SK-N-SH (cell line): Measurements from ENCODE around the gene KIF15. TPM values are rescaled to one million over a fixed set of nuclear protein-coding genes. Genes with fewer than 3 reads are reported as not detected.

ENCODE experiments used
- CTCF ChIA-PET: fragments of 300-600, 350-600 bp; formaldehyde crosslinking; extraction: SDS; loops from one replicate; lab custom pipeline; 2021; lab: Yijun Ruan, JAX
- POLR2A ChIA-PET: fragments of 350-600 bp; sonication (Branson Sonifier 250); formaldehyde crosslinking; extraction: SDS; loops from one replicate; lab custom pipeline; 2020; ENCODE audit warnings: antibody characterized with exemption, inconsistent platforms; lab: Yijun Ruan, JAX
- DNase-seq: peaks from one replicate; pipeline ENCODE4 v3.0.0; 2012
- H2AFZ ChIP-seq: fragments of 200-600 bp; sonication (generic); 2 replicates; pipeline ENCODE4 v1.8.1; 2016; ENCODE audit warnings: antibody characterized with exemption, mild to moderate bottlenecking, low read depth
- H3F3A ChIP-seq: fragments of 200-600 bp; sonication (generic); replicated peaks from 2 replicates; pipeline ENCODE3; 2016; ENCODE audit warnings: antibody characterized with exemption, mild to moderate bottlenecking; ENCODE audit not compliant: insufficient read depth
- H3K27ac ChIP-seq, 2 experiments: fragments of 200-500 bp in 1 of 2; fragments of 200-600 bp in 1 of 2; sonication (Bioruptor generic) in 1 of 2; sonication (generic), shearing (Covaris generic) in 1 of 2; 2 replicates each; pipeline versions ENCODE4 v1.5.1 to v1.6.1; 2014 to 2016; ENCODE audit warnings: low read depth in 2 of 2, inconsistent platforms in 1 of 2, low read length in 1 of 2, mild to moderate bottlenecking in 1 of 2, mixed read lengths in 1 of 2
- H3K27me3 ChIP-seq: fragments of 200-600 bp; sonication (generic), shearing (Covaris generic); 2 replicates; pipeline ENCODE4 v1.6.1; 2016; ENCODE audit warnings: mixed run types; ENCODE audit not compliant: insufficient read depth
- H3K36me3 ChIP-seq, 2 experiments: fragments of 200-500 bp in 1 of 2; fragments of 200-600 bp in 1 of 2; sonication (Bioruptor generic) in 1 of 2; sonication (generic) in 1 of 2; replicated peaks in 1 of 2; 2 replicates each; pipeline versions ENCODE3 to v1.5.1; 2014 to 2016; ENCODE audit warnings: low read length in 1 of 2, mild to moderate bottlenecking in 1 of 2; ENCODE audit not compliant: insufficient read depth in 2 of 2, control insufficient read depth in 1 of 2
- H3K4me1 ChIP-seq, 2 experiments: fragments of 200-500 bp in 1 of 2; fragments of 200-600 bp in 1 of 2; sonication (Bioruptor generic) in 1 of 2; sonication (generic), shearing (Covaris generic) in 1 of 2; 2 replicates each; pipeline versions ENCODE4 v1.5.1 to v1.6.1; 2014 to 2016; ENCODE audit warnings: low read depth in 1 of 2, low read length in 1 of 2, mixed run types in 1 of 2; ENCODE audit not compliant: insufficient read depth in 2 of 2, control insufficient read depth in 1 of 2
- H3K4me2 ChIP-seq: fragments of 200-600 bp; sonication (generic), shearing (Covaris generic); 2 replicates; pipeline ENCODE4 v1.6.1; 2017; ENCODE audit warnings: mixed run types
- H3K4me3 ChIP-seq, 2 experiments: fragments of 200-500 bp in 1 of 2; fragments of 200-600 bp in 1 of 2; sonication (Bioruptor generic) in 1 of 2; sonication (generic), shearing (Covaris generic) in 1 of 2; 2 replicates each; pipeline versions ENCODE4 v1.5.1 to v1.8.1; 2014 to 2016; ENCODE audit warnings: low read depth in 2 of 2, inconsistent platforms in 1 of 2, low read length in 1 of 2, mild to moderate bottlenecking in 1 of 2, mixed read lengths in 1 of 2, moderate library complexity in 1 of 2
- H3K79me2 ChIP-seq: fragments of 200-600 bp; sonication (generic); 2 replicates; pipeline ENCODE4 v1.8.1; 2017; ENCODE audit warnings: mild to moderate bottlenecking; ENCODE audit not compliant: insufficient read depth
- H3K9ac ChIP-seq: fragments of 200-600 bp; sonication (generic); 2 replicates; pipeline ENCODE4 v1.6.1; 2017; ENCODE audit warnings: mixed run types
- H3K9me2 ChIP-seq: fragments of 200-600 bp; sonication (generic); 2 replicates; pipeline ENCODE4 v1.6.1; 2017; ENCODE audit warnings: mixed run types
- H3K9me3 ChIP-seq: fragments of 200-600 bp; sonication (generic); 2 replicates; pipeline ENCODE4 v1.6.1; 2017; ENCODE audit warnings: mixed run types, mild to moderate bottlenecking, moderate library complexity
- H4K20me1 ChIP-seq: fragments of 200-600 bp; sonication (generic); 2 replicates; pipeline ENCODE4 v1.6.1; 2017; ENCODE audit warnings: mild to moderate bottlenecking, mixed run types; ENCODE audit not compliant: insufficient read depth
- CHD2 ChIP-seq: fragments of 150-350 bp; IDR thresholded peaks from 2 replicates; pipeline ENCODE4 v1.6.1; 2018; ENCODE audit warnings: low read length; ENCODE audit not compliant: partially characterized antibody
- ELF1 ChIP-seq: IDR thresholded peaks from 2 replicates; pipeline ENCODE4 v1.4.0; 2012
- EZH2phosphoT487 ChIP-seq: fragments of 200-600 bp; sonication (generic); IDR thresholded peaks from 2 replicates; pipeline ENCODE4 v1.6.1; 2017; ENCODE audit warnings: low read depth, mixed run types, mild to moderate bottlenecking, antibody characterized with exemption, moderate library complexity, borderline replicate concordance
- FOSL2 ChIP-seq: IDR thresholded peaks from 2 replicates; pipeline ENCODE4 v1.4.0; 2012; ENCODE audit warnings: low read depth, mild to moderate bottlenecking, moderate library complexity, borderline replicate concordance
- GABPA ChIP-seq: IDR thresholded peaks from 2 replicates; pipeline ENCODE4 v1.4.0; 2012; ENCODE audit warnings: low read depth, mild to moderate bottlenecking
- JUND ChIP-seq: IDR thresholded peaks from 2 replicates; pipeline ENCODE4 v1.4.0; 2012
- MXI1 ChIP-seq: IDR thresholded peaks from 2 replicates; pipeline ENCODE4 v1.6.1; 2012; ENCODE audit warnings: mild to moderate bottlenecking, low read depth, low read length, improper control_type of control experiment
- NFIC ChIP-seq: IDR thresholded peaks from 2 replicates; pipeline ENCODE4 v1.4.0; 2012; ENCODE audit warnings: borderline replicate concordance
- POLR2AphosphoS5 ChIP-seq: IDR thresholded peaks from 2 replicates; pipeline ENCODE4 v1.6.1; 2012; ENCODE audit warnings: low read depth, low read length
- RAD21 ChIP-seq: IDR thresholded peaks from 2 replicates; pipeline ENCODE4 v1.6.1; 2012; ENCODE audit warnings: mild to moderate bottlenecking, low read length
- RXRA ChIP-seq: IDR thresholded peaks from 2 replicates; pipeline ENCODE4 v1.4.0; 2012; ENCODE audit warnings: low read depth, mild to moderate bottlenecking, borderline replicate concordance
- SIN3A ChIP-seq: IDR thresholded peaks from 2 replicates; pipeline ENCODE4 v1.6.1; 2012; ENCODE audit warnings: low read depth, mild to moderate bottlenecking, low read length, moderate library complexity, borderline replicate concordance
- TCF12 ChIP-seq: IDR thresholded peaks from 2 replicates; pipeline ENCODE4 v1.4.0; 2012
- WGBS: methylation state at CpG from one replicate; pipeline ENCODE4 v1.1.6; 2017; ENCODE audit warnings: low lambda C conversion rate; 5-methylcytosine and 5-hydroxymethylcytosine counted together
- polyA plus RNA-seq, 3 experiments: library from polyadenylated mRNA; depleted of rRNA; stranded (reverse); fragments of >200 nt; gene quantifications; 2 replicates each; pipeline ENCODE4 v1.2.3, GENCODE V29; 2012
- TF ChIP-seq, protein P1 (sequence below): IDR thresholded peaks from 2 replicates; pipeline ENCODE4 v1.6.1; 2012; ENCODE audit warnings: mild to moderate bottlenecking, low read depth, low read length, moderate library complexity
- TF ChIP-seq, protein P2 (sequence below): IDR thresholded peaks from 2 replicates; pipeline ENCODE4; 2012
- TF ChIP-seq, protein P3 (sequence below): IDR thresholded peaks from 2 replicates; pipeline ENCODE4 v1.4.0; 2012; ENCODE audit warnings: low read depth, borderline replicate concordance
- TF ChIP-seq, protein P4 (sequence below): fragments of 150-350 bp; IDR thresholded peaks from 2 replicates; pipeline ENCODE4 v1.6.1; 2017; ENCODE audit warnings: antibody characterized with exemption, low read length, low read depth, borderline replicate concordance
- TF ChIP-seq, protein P5 (sequence below): IDR thresholded peaks from 2 replicates; pipeline ENCODE4 v1.4.0; 2012; ENCODE audit warnings: low read depth

The KIF15 gene, protein sequence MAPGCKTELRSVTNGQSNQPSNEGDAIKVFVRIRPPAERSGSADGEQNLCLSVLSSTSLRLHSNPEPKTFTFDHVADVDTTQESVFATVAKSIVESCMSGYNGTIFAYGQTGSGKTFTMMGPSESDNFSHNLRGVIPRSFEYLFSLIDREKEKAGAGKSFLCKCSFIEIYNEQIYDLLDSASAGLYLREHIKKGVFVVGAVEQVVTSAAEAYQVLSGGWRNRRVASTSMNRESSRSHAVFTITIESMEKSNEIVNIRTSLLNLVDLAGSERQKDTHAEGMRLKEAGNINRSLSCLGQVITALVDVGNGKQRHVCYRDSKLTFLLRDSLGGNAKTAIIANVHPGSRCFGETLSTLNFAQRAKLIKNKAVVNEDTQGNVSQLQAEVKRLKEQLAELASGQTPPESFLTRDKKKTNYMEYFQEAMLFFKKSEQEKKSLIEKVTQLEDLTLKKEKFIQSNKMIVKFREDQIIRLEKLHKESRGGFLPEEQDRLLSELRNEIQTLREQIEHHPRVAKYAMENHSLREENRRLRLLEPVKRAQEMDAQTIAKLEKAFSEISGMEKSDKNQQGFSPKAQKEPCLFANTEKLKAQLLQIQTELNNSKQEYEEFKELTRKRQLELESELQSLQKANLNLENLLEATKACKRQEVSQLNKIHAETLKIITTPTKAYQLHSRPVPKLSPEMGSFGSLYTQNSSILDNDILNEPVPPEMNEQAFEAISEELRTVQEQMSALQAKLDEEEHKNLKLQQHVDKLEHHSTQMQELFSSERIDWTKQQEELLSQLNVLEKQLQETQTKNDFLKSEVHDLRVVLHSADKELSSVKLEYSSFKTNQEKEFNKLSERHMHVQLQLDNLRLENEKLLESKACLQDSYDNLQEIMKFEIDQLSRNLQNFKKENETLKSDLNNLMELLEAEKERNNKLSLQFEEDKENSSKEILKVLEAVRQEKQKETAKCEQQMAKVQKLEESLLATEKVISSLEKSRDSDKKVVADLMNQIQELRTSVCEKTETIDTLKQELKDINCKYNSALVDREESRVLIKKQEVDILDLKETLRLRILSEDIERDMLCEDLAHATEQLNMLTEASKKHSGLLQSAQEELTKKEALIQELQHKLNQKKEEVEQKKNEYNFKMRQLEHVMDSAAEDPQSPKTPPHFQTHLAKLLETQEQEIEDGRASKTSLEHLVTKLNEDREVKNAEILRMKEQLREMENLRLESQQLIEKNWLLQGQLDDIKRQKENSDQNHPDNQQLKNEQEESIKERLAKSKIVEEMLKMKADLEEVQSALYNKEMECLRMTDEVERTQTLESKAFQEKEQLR (N-terminal part only)
- 2.1 and 2.3 TPM in 2 replicates for polyA plus RNA-seq (2012; rRNA removed)
- polyA plus RNA-seq (2012; cell fraction: cytosol; rRNA removed), result 2.8 and 3.6 TPM in 2 replicates
- 0.99 and 2.3 TPM in 2 replicates for polyA plus RNA-seq (2012; cell fraction: nucleus; rRNA removed)

DNA sequence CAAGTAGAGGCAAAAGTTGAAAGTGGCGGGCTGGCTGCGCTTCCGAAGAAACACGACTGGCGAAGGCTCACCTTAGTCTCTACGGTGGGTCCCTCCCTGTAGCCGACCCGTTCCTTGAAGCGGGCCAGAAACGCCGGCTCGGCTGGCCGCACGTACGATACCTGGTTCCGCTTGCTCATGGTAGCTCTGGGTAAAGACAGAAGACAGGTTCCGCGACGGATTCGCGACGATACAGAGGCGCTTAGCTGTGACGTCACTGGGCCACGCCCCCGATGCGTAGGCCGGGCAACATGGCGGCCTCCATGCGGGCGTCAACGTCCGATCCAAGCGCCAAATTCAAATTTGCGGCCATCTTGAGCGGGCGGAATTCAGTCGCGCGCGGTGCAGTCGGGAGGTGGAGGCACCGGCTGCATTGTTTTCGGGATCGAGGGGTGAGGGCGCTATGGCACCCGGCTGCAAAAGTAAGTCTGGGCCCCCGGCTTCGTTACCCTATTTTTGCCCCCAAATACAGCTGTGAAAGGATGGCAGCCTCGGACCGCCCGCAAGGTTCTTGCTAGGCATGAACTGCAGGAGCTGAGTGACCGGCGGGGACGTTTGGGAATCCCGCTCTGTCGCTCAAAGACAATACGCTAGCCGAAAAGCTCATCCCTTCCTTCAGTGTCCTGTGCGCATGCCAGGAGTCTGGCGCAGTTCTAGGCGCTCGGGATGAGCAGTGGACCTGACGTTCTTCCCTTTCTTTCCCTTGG lies at the start of gene KIF15, which contains the start of gene KIAA1143:
TSS of gene KIF15 (plus strand) at position 371 of the 746 bp plus-strand sequence. CDS start at position 443, 72 bp downstream.
TSS of gene KIAA1143 (minus strand) at position 196 of the 746 bp plus-strand sequence. CDS start at position 179, 17 bp downstream.
- ChIA-PET POLR2A (interaction anchor here (0.9 to 2.0 kb wide), 5 partner anchors 15 to 214 kb away, joined by 3 to 9 read pairs (median 4); partner anchors contain the start of genes EXOSC7, ZDHHC3, ZNF501 and ZNF502), CTCF (interaction anchor here (0.6 to 1.9 kb wide), 4 partner anchors 11 to 235 kb away, joined by 3 to 7 read pairs (median 3); no protein-coding TSS in a partner anchor)
- H3K9me3 ChIP-seq, result peaks cover 13% of the 10 kb centered on the region; the same call in 1 of the 2 replicates
- no peaks in the 10 kb centered on the region for H4K20me1 ChIP-seq
- peak within 1 kb of the TSS; percentile 84 to 88 for H3K4me3 ChIP-seq
- peak within 1 kb of the TSS; percentile 55 to 77 for H3K27ac ChIP-seq
- no peaks in the 10 kb centered on the region for H3K27me3 ChIP-seq
- H3K9ac ChIP-seq, result peak within 1 kb of the TSS; percentile 67
- peaks cover 2 to 37% of the 10 kb centered on the region in 2 experiments for H3K36me3 ChIP-seq
- peak within 1 kb of the TSS; percentile 80 for H3K4me2 ChIP-seq
- H3K4me1 ChIP-seq, result peaks cover 0 to 2% of the 10 kb centered on the region in 2 experiments; a peak in 1 of 4 replicates
- 1% methylated on average over 33 of the region's 64 CpGs for WGBS
- H3K9me2 ChIP-seq, result no peaks in the 10 kb centered on the region
- peaks cover 88% of the 10 kb centered on the region for H3K79me2 ChIP-seq
- H3F3A ChIP-seq, result peaks cover 7% of the 10 kb centered on the region
- peak; percentile 91 for DNase-seq
- peak within 1 kb of the TSS; percentile 87 for H2AFZ ChIP-seq
- TF ChIP-seq, protein P1, sequence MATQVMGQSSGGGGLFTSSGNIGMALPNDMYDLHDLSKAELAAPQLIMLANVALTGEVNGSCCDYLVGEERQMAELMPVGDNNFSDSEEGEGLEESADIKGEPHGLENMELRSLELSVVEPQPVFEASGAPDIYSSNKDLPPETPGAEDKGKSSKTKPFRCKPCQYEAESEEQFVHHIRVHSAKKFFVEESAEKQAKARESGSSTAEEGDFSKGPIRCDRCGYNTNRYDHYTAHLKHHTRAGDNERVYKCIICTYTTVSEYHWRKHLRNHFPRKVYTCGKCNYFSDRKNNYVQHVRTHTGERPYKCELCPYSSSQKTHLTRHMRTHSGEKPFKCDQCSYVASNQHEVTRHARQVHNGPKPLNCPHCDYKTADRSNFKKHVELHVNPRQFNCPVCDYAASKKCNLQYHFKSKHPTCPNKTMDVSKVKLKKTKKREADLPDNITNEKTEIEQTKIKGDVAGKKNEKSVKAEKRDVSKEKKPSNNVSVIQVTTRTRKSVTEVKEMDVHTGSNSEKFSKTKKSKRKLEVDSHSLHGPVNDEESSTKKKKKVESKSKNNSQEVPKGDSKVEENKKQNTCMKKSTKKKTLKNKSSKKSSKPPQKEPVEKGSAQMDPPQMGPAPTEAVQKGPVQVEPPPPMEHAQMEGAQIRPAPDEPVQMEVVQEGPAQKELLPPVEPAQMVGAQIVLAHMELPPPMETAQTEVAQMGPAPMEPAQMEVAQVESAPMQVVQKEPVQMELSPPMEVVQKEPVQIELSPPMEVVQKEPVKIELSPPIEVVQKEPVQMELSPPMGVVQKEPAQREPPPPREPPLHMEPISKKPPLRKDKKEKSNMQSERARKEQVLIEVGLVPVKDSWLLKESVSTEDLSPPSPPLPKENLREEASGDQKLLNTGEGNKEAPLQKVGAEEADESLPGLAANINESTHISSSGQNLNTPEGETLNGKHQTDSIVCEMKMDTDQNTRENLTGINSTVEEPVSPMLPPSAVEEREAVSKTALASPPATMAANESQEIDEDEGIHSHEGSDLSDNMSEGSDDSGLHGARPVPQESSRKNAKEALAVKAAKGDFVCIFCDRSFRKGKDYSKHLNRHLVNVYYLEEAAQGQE, result no peak; the same call in 1 of the 2 replicates
- TF ChIP-seq JUND (no peak), POLR2AphosphoS5 (peak; percentile 78; the same call in 1 of the 2 replicates), FOSL2 (peak; percentile 49; the same call in 1 of the 2 replicates), NFIC (0 out of 2 replicates have a peak, but pooled peaks have one; percentile 12), MXI1 (peak; percentile 97), EZH2phosphoT487 (no peak), SIN3A (peak; percentile 99), ELF1 (peak; percentile 73), TCF12 (peak; percentile 12; the same call in 1 of the 2 replicates), RAD21 (no peak), CHD2 (peak; percentile 94), RXRA (peak; percentile 26; the same call in 1 of the 2 replicates), GABPA (peak; percentile 64)
- TF ChIP-seq, protein P2, sequence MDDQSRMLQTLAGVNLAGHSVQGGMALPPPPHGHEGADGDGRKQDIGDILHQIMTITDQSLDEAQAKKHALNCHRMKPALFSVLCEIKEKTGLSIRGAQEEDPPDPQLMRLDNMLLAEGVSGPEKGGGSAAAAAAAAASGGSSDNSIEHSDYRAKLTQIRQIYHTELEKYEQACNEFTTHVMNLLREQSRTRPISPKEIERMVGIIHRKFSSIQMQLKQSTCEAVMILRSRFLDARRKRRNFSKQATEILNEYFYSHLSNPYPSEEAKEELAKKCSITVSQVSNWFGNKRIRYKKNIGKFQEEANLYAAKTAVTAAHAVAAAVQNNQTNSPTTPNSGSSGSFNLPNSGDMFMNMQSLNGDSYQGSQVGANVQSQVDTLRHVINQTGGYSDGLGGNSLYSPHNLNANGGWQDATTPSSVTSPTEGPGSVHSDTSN, result no peak; the same call in 1 of the 2 replicates
- TF ChIP-seq, protein P3, sequence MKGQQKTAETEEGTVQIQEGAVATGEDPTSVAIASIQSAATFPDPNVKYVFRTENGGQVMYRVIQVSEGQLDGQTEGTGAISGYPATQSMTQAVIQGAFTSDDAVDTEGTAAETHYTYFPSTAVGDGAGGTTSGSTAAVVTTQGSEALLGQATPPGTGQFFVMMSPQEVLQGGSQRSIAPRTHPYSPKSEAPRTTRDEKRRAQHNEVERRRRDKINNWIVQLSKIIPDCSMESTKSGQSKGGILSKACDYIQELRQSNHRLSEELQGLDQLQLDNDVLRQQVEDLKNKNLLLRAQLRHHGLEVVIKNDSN, result no peak
- TF ChIP-seq, protein P4, sequence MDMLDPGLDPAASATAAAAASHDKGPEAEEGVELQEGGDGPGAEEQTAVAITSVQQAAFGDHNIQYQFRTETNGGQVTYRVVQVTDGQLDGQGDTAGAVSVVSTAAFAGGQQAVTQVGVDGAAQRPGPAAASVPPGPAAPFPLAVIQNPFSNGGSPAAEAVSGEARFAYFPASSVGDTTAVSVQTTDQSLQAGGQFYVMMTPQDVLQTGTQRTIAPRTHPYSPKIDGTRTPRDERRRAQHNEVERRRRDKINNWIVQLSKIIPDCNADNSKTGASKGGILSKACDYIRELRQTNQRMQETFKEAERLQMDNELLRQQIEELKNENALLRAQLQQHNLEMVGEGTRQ, result no peak
- TF ChIP-seq, protein P5, sequence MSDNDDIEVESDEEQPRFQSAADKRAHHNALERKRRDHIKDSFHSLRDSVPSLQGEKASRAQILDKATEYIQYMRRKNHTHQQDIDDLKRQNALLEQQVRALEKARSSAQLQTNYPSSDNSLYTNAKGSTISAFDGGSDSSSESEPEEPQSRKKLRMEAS, result peak; percentile 98
